T-cell (primary cell): ENCODE data around the gene SERTAD1. TPM values are rescaled to one million over a fixed set of nuclear protein-coding genes. Genes with fewer than 3 reads are reported as not detected.

Experiments used
- ATAC-seq, 4 experiments: fragments of 200-7000 bp in 3 of 4; fragments of 150-1000 bp in 1 of 4; cut with Tn5 transposase; replicated peaks in 1 of 4; 1 replicate in 3 of 4; 2 replicates in 1 of 4; pipeline ENCODE4 v1.10.0; 2021; ENCODE audit warnings: moderate library complexity in 3 of 4, mild to moderate bottlenecking in 2 of 4, moderate number of reproducible peaks in 1 of 4
- CTCF ChIA-PET, 2 donors: fragments of 300-600 bp; sonication (Branson Sonifier 250); formaldehyde crosslinking; loops; one replicate each; lab custom pipeline; 2022; ENCODE audit warnings: antibody characterized with exemption in 2 of 2; lab: Charles Lee
- POLR2A ChIA-PET, 2 donors: fragments of 300-600 bp; sonication (Branson Sonifier 250); formaldehyde crosslinking; loops; one replicate each; lab custom pipeline; 2022; ENCODE audit warnings: antibody characterized with exemption in 2 of 2; lab: Charles Lee
- DNase-seq, 35 experiments: peaks; one replicate each; pipeline versions ENCODE4 v3.0.0 to v3.0.0-alpha.2; 2013 to 2023
- H3K27ac ChIP-seq: one replicate; pipeline ENCODE4 v1.5.1; 2013; ENCODE audit warnings: low read length
- H3K27me3 ChIP-seq, 2 experiments: replicated peaks in 1 of 2; 1 replicate in 1 of 2; 2 replicates in 1 of 2; pipeline versions ENCODE4 v1.6.1 to v1.7.0; 2013; ENCODE audit warnings: low read length in 1 of 2, mixed read lengths in 1 of 2; ENCODE audit not compliant: control insufficient read depth in 2 of 2, insufficient read depth in 2 of 2; ENCODE audit errors: extremely low read depth in 1 of 2
- H3K36me3 ChIP-seq, 2 donors: 1 replicate in 1 of 2; 2 replicates in 1 of 2; pipeline versions ENCODE4 v1.6.1 to v1.7.0; 2013; ENCODE audit warnings: low read length in 1 of 2; ENCODE audit not compliant: control insufficient read depth in 2 of 2, insufficient read depth in 1 of 2; ENCODE audit errors: extremely low read depth in 1 of 2
- H3K4me1 ChIP-seq, 2 experiments: 1 replicate in 1 of 2; 2 replicates in 1 of 2; pipeline versions ENCODE4 v1.6.1 to v1.7.0; 2013; ENCODE audit warnings: low read length in 2 of 2, mixed read lengths in 1 of 2; ENCODE audit not compliant: insufficient read depth in 2 of 2, control insufficient read depth in 1 of 2; ENCODE audit errors: extremely low read depth in 1 of 2
- H3K4me3 ChIP-seq, 2 donors: 1 replicate in 1 of 2; 2 replicates in 1 of 2; pipeline versions ENCODE4 v1.5.1 to v1.7.0; 2013; ENCODE audit warnings: mild to moderate bottlenecking in 2 of 2, low read length in 1 of 2, moderate library complexity in 1 of 2; ENCODE audit not compliant: control insufficient read depth in 1 of 2; ENCODE audit errors: extremely low read depth in 1 of 2
- H3K9me3 ChIP-seq: 2 replicates; pipeline ENCODE4 v1.7.0; 2013
- H3K27ac Mint-ChIP-seq, 2 donors: one replicate each; pipeline ENCODE4 v1.8.0; 2020 to 2021; ENCODE audit warnings: mild to moderate bottlenecking in 2 of 2, mixed read lengths in 2 of 2
- H3K27me3 Mint-ChIP-seq, 2 donors: one replicate each; pipeline ENCODE4 v1.8.0; 2021 to 2022; ENCODE audit warnings: mixed read lengths in 2 of 2
- H3K36me3 Mint-ChIP-seq: one replicate; pipeline ENCODE4 v1.8.0; 2021; ENCODE audit warnings: mixed read lengths
- H3K4me1 Mint-ChIP-seq, 3 donors: one replicate each; pipeline ENCODE4 v1.8.0; 2020 to 2022; ENCODE audit warnings: mixed read lengths in 3 of 3, mild to moderate bottlenecking in 1 of 3
- H3K4me3 Mint-ChIP-seq, 3 donors: one replicate each; pipeline ENCODE4 v1.8.0; 2020 to 2022; ENCODE audit warnings: mild to moderate bottlenecking in 3 of 3, mixed read lengths in 3 of 3, moderate library complexity in 3 of 3
- H3K9me3 Mint-ChIP-seq, 3 donors: one replicate each; pipeline ENCODE4 v1.8.0; 2020 to 2022; ENCODE audit warnings: mixed read lengths in 3 of 3
- WGBS: methylation state at CpG from one replicate; pipeline ENCODE4 v1.1.5; 2013; ENCODE audit warnings: missing lambda C conversion rate; ENCODE audit not compliant: insufficient coverage; 5-methylcytosine and 5-hydroxymethylcytosine counted together
- total RNA-seq, 35 experiments: library from RNA in 6 of 35; stranded (reverse) in 6 of 35; fragments of 120-200 nt in 1 of 35; gene quantifications; one replicate each; pipeline versions ENCODE4 v1.2.1 to v1.2.4 and lab custom pipeline; 2013 to 2026

SERTAD1 gene
- total RNA-seq, 5 donors from 2014 or later (not counting 1 experiment from before 2014, with no cell fraction given), result 10.9 to 25.4 (median 13.3) TPM

GRCh38 chr19:40398417-40399131, 27.2 kb downstream of the SERTAD1 start:
- peak; percentile 25 to 82 (median 62) for DNase-seq
- ATAC-seq, result peak; percentile 66 to 84 (median 78)
- H3K9me3 Mint-ChIP-seq, result no peaks in the 10 kb centered on the region
- peaks cover 4% of the 10 kb centered on the region for H3K36me3 Mint-ChIP-seq
- H3K27ac Mint-ChIP-seq, result no peak overlapping the region
- ChIA-PET CTCF (no interaction called here), POLR2A (no interaction called here)
- peak overlapping the region in 1 of 2 donors; percentile 25 for H3K4me3 ChIP-seq
- 48% methylated on average over 45 of the region's 49 CpGs for WGBS
- H3K27ac ChIP-seq, result no peak overlapping the region
- H3K4me3 Mint-ChIP-seq, result peak overlapping the region in 2 of 3 donors; percentile 9 to 63
- H3K27me3 ChIP-seq, result peaks cover 0 to 11% of the 10 kb centered on the region in 2 experiments
- H3K4me1 Mint-ChIP-seq, result peaks cover 13 to 28% (median 14%) of the 10 kb centered on the region in 3 donors
- H3K4me1 ChIP-seq, result peaks cover 0 to 18% of the 10 kb centered on the region in 2 experiments
- no peaks in the 10 kb centered on the region for H3K36me3 ChIP-seq
- no peaks in the 10 kb centered on the region for H3K9me3 ChIP-seq
- H3K27me3 Mint-ChIP-seq, result no peaks in the 10 kb centered on the region

DNA sequence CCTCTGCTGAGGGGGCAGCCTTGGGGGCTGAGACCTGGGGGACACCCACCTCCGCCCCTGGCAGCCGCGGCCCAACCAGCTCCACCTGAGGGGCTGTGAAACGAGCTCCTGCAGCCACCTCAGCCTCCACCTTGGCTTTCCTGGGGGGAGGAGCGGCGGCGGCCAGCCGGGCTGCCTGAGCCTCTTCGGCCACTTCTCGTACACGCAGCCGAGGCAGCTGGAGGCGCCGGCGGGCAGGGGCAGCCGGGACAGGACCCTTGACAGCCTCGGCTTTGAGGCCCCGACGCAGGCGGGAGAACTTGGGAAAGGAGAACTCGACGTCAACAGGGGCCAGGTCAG, 28.3 kb downstream of the SERTAD1 start:
- no peak for ATAC-seq
- POLR2A ChIA-PET, result no interaction called here
- CTCF ChIA-PET, result no interaction called here
- no peak overlapping the region for H3K27ac ChIP-seq
- H3K9me3 ChIP-seq, result no peaks in the 10 kb centered on the region
- peaks cover 0 to 11% of the 10 kb centered on the region in 2 experiments for H3K27me3 ChIP-seq
- H3K4me1 Mint-ChIP-seq, result peaks cover 6 to 20% (median 8%) of the 10 kb centered on the region in 3 donors
- no peak overlapping the region for H3K4me3 Mint-ChIP-seq
- no peak overlapping the region for H3K4me3 ChIP-seq
- no peaks in the 10 kb centered on the region for H3K36me3 ChIP-seq
- no peak for DNase-seq
- no peaks in the 10 kb centered on the region for H3K27me3 Mint-ChIP-seq
- no peaks in the 10 kb centered on the region for H3K9me3 Mint-ChIP-seq
- WGBS, result 96% methylated on average over 17 of the region's 22 CpGs
- H3K4me1 ChIP-seq, result peaks cover 0 to 10% of the 10 kb centered on the region in 2 experiments
- no peak overlapping the region for H3K27ac Mint-ChIP-seq
- H3K36me3 Mint-ChIP-seq, result peaks cover 4% of the 10 kb centered on the region

GRCh38 chr19:40396886-40397567, 28.8 kb downstream of the SERTAD1 start:
- Mint-ChIP-seq H3K27ac (no peak overlapping the region), H3K4me3 (no peak overlapping the region), H3K36me3 (peaks cover 4% of the 10 kb centered on the region), H3K9me3 (no peaks in the 10 kb centered on the region), H3K4me1 (peaks cover 6 to 20% (median 8%) of the 10 kb centered on the region in 3 donors), H3K27me3 (no peaks in the 10 kb centered on the region)
- Histone ChIP-seq H3K27me3 (peaks cover 0 to 11% of the 10 kb centered on the region in 2 experiments), H3K27ac (no peak overlapping the region), H3K4me3 (no peak overlapping the region), H3K36me3 (no peaks in the 10 kb centered on the region), H3K9me3 (no peaks in the 10 kb centered on the region), H3K4me1 (peaks cover 0 to 10% of the 10 kb centered on the region in 2 experiments)
- DNase-seq, result no peak
- no peak for ATAC-seq
- ChIA-PET CTCF (no interaction called here), POLR2A (no interaction called here)
- WGBS, result 88% methylated on average over 16 of the region's 20 CpGs

DNA sequence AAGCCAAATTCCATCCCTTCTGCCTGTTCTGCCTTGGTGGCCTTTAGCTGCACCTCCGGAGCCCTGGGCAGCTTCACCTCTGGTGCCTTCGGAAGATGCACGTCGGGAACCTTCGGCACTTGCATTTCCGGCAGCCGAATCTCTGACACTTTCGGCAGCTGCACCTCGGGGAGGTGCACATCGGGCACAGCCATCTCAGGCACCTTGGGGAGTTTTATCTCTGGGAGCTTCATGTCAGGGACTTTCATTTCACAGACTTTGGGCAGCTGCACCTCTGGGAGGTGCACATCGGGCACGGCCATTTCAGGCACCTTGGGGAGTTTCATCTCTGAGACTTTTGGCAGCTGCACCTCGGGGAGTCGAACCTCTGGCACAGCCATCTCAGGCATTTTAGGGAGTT, 29.8 kb downstream of the SERTAD1 start:
- 91% methylated on average over 9 of the region's 14 CpGs for WGBS
- CTCF ChIA-PET, result no interaction called here
- H3K4me3 Mint-ChIP-seq, result no peak overlapping the region

DNA sequence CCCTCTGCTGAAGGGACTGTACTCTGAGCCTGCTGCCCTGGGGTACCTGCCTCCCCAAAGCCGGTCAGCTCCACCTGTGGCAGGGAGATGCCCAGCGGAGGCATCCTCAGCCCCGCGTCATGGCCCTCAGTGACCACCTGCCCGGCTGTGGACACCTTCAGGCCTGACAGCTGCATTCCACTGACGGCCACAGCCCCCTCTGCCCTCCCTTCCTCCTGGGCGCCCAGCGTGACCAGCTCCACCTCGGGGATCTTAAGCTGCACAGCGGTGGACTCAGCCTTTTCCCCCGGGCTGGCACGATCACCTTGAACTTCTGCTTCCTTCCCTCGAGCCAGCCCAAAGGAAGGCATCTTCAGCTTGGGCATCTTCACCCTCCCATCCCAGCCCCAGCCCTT, 31.0 kb downstream of the SERTAD1 start:
- Histone ChIP-seq H3K9me3 (no peaks in the 10 kb centered on the region), H3K36me3 (no peaks in the 10 kb centered on the region), H3K4me1 (peaks cover 0 to 10% of the 10 kb centered on the region in 2 experiments), H3K27me3 (peaks cover 0 to 11% of the 10 kb centered on the region in 2 experiments), H3K27ac (no peak overlapping the region), H3K4me3 (no peak overlapping the region)
- Mint-ChIP-seq H3K9me3 (no peaks in the 10 kb centered on the region), H3K27me3 (no peaks in the 10 kb centered on the region), H3K27ac (no peak overlapping the region), H3K4me3 (no peak overlapping the region), H3K36me3 (peaks cover 4% of the 10 kb centered on the region), H3K4me1 (peaks cover 6 to 13% (median 8%) of the 10 kb centered on the region in 3 donors)
- POLR2A ChIA-PET, result no interaction called here
- DNase-seq (no peak), ATAC-seq (no peak)
- WGBS, result 80% methylated on average over 13 of the region's 13 CpGs
- CTCF ChIA-PET, result interaction anchor here in 1 of 2 donors (0.6 kb wide), 1 partner anchor 13 kb away, joined by 3 read pairs; no protein-coding TSS in a partner anchor

More for the DNA sequence above, 29.8 kb downstream of the SERTAD1 start:
- POLR2A ChIA-PET, result no interaction called here
- Histone ChIP-seq H3K4me3 (no peak overlapping the region), H3K27ac (no peak overlapping the region), H3K27me3 (peaks cover 0 to 11% of the 10 kb centered on the region in 2 experiments), H3K4me1 (peaks cover 0 to 10% of the 10 kb centered on the region in 2 experiments), H3K36me3 (no peaks in the 10 kb centered on the region), H3K9me3 (no peaks in the 10 kb centered on the region)
- Mint-ChIP-seq H3K4me1 (peaks cover 6 to 17% (median 8%) of the 10 kb centered on the region in 3 donors), H3K27me3 (no peaks in the 10 kb centered on the region), H3K27ac (no peak overlapping the region), H3K9me3 (no peaks in the 10 kb centered on the region), H3K36me3 (peaks cover 4% of the 10 kb centered on the region)
- no peak for DNase-seq
- no peak for ATAC-seq

GRCh38 chr19:40393894-40394815, 31.6 kb downstream of the SERTAD1 start:
- POLR2A ChIA-PET, result no interaction called here
- H3K9me3 Mint-ChIP-seq, result no peaks in the 10 kb centered on the region
- CTCF ChIA-PET, result interaction anchor here in 1 of 2 donors (0.6 kb wide), 1 partner anchor 13 kb away, joined by 3 read pairs; no protein-coding TSS in a partner anchor
- no peak overlapping the region for H3K4me3 ChIP-seq
- no peak overlapping the region for H3K27ac Mint-ChIP-seq
- H3K27me3 ChIP-seq, result peaks cover 0 to 14% of the 10 kb centered on the region in 2 experiments
- H3K27ac ChIP-seq, result no peak overlapping the region
- peaks cover 0 to 10% of the 10 kb centered on the region in 2 experiments for H3K4me1 ChIP-seq
- no peaks in the 10 kb centered on the region for H3K9me3 ChIP-seq
- ATAC-seq, result no peak
- DNase-seq, result no peak
- H3K36me3 Mint-ChIP-seq, result peaks cover 3% of the 10 kb centered on the region
- 91% methylated on average over 32 of the region's 41 CpGs for WGBS
- no peak overlapping the region for H3K4me3 Mint-ChIP-seq
- no peaks in the 10 kb centered on the region for H3K36me3 ChIP-seq
- H3K27me3 Mint-ChIP-seq, result no peaks in the 10 kb centered on the region
- H3K4me1 Mint-ChIP-seq, result peaks cover 4 to 6% (median 6%) of the 10 kb centered on the region in 3 donors
